ENCODE measurements around the gene FGD5.

FGD5 gene

DNA sequence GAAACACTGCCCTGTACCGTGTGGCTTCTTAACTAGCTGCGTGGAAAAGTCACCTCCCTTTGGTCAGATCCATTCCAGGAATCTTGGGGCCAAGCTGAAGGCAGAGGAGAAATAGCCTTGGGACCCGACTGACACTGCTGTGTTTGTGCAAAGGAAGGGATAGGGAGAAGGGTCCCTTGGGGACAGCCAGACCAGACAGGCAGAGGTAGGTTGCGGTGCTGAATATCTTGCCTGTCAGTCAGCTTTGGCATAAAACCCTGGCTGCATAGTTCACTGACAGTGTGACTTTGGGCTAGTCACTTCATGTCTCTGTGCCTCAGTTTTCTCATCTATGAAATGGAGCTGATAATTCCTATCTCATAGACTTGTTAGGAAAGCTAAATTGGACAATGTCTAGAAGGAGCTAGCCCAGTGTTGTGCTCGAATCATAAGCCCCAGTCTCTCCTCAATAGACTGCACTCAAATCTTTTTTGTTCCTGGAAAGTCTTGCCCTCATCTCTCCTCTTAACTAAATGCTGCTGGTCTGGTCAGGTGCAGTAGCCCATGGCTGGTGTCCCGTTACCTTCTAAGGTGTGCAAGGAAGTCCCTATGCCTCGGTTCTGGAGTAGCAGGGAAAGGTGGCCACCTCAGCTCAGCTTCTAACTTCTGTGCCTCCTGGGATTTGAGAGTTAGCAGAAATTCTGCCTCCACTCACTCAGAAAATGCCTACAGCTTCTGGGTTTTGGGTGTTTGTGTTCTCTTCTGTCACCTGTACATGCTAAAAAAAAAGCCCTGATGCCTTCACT lies 25.8 kb downstream of the FGD5 start:
- in situ Hi-C loops (cut with MboI; ENCODE audit: low pct_unique_long_range_greater_than_20kb, low sequenced_read_pairs) = no loop called here
- DNase-seq = no peak

DNA sequence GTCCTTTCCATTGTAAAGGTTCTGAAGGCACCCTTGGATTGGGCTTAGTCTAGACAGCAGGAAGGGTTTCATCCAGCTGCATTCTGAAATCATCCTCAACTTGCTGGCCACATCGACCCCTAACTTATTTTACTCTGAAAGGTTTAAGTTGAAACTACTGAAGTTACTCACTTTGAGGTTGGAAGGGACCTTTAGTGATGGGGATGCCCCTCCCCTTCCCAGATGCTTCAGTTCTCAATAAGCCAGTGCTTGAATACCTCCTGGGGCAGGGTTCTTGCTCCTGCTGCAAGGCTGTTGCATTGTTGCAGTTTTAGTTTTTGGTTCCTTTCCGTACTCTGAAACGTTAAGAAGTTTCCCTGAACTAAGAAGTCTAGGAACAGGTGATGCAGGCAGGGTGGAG lies 26.4 kb downstream of the FGD5 start:
- in situ Hi-C loops (cut with MboI; ENCODE audit: low pct_unique_long_range_greater_than_20kb, low sequenced_read_pairs) = no loop called here
- no peak for DNase-seq

DNA sequence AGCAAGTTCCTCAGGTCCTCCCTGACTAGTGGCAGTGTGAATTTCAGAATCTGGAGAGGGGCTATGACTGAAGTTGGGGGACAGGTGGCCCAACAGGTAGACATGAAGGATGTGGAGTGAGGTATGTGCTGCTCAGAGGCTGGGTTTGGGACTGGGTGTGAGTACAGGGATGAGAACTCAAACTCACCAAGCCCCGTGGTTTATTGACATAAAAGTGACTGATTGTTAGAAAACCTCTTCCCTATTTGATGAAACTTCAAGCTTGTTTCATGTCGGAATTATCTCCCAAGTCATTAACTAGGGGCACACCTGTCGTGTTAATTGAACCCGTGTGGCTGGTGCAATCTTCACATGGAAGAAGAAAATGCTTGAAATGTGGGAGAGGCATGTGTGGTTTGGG lies 27.1 kb downstream of the FGD5 start:
- in situ Hi-C loops (cut with MboI; ENCODE audit: low pct_unique_long_range_greater_than_20kb, low sequenced_read_pairs) = no loop called here
- DNase-seq = no peak

DNA sequence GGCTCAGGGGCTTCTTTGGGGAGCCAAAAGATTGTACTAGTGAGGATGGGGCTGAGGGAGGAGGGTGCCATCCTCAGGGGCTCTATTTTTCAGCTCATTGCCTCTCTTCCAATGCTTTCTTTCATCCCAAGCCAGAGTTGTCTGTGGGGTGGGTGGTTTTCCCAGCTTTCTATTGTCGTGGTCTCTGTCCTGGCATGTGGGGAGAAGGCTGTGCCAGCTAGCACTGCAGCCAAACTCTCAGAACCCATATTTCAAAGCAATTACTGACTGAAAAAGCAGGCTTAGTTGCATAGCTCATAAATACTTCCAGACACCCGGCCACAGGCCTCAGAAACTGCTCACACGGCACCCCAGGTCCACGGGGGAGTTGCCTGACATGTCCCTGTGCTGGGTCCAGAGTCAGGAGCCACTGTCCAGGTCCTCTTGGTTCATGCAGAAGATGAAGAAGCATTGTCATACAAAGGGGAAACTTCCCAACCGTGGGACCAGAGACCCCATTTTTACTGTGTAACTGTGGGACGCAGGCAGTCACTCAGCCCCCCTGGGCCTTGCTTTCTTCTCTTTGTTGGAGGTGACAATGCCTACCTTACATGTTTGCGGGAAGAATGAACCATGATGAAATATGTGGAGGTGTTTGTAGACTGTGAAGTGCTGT lies 27.6 kb downstream of the FGD5 start:
- no peak for DNase-seq
- in situ Hi-C loops (cut with MboI; ENCODE audit: low pct_unique_long_range_greater_than_20kb, low sequenced_read_pairs) = no loop called here

DNA sequence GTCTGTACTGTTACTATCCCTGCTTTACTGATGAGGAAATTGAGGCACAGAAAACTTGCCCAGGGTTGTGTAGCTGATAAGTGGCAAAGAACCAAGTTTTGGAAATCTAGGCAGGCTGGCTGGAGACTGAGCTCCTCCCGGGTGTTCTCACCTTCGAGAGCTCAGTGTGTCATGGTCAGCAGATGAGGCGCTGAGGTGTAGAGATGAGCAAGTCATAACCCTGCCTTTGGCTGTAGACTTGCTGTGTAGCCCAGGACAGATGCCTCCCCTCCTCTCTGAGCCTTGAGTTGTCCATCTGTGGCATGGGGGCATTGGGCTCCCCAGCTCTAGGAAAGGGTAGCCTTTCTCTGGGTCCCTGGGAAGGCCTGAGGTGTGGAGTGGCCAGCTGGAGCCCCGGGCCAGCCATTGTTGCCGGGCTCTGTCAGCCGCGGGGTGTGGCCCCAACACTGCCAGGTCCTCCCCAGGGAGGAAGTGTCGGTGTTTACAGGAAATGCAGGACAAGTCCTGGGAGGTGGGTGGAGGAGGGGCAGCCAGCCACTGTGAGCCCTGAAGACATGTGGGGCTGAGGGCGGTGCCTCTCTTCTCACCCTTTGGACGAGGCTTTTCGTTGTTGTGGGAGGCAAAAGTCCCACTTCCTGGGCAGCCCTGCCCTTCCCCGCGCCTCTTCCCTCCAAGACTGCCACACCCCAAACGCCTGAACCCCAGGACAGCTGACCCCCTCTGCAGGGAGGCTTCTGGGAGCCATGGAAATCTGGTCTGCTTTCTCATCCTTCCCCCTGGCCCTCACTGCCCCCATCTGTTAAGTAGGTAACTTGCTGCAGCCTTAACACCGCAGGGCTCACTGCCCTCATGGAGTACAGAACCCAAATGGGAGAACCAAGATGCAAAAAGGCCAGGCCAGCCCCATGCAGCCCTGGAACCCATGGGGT lies 29.1 kb downstream of the FGD5 start:
- DNase-seq = no peak
- in situ Hi-C loops (cut with MboI; ENCODE audit: low pct_unique_long_range_greater_than_20kb, low sequenced_read_pairs) = no loop called here

DNA sequence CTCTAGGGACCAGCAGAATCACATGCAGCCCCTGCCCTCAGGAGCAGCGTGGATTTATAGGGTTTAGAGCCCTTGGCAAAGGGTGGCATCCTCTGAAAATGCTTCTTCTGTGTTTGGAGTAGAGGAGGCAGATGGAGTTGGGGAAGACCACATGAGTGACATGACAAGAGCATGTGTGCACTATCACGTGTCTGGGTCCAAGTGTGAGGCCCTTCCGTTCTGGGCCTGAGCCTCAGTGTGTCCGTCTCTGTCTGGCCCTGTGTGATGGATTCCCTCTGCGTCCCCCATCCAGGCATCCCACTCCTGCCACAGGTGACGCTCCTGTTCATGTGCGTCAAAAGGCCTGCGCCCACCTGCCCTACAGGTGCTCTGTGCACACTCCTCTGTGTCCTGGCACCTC lies 30.1 kb downstream of the FGD5 start:
- no peak for DNase-seq
- in situ Hi-C loops (cut with MboI; ENCODE audit: low pct_unique_long_range_greater_than_20kb, low sequenced_read_pairs) = no loop called here

DNA sequence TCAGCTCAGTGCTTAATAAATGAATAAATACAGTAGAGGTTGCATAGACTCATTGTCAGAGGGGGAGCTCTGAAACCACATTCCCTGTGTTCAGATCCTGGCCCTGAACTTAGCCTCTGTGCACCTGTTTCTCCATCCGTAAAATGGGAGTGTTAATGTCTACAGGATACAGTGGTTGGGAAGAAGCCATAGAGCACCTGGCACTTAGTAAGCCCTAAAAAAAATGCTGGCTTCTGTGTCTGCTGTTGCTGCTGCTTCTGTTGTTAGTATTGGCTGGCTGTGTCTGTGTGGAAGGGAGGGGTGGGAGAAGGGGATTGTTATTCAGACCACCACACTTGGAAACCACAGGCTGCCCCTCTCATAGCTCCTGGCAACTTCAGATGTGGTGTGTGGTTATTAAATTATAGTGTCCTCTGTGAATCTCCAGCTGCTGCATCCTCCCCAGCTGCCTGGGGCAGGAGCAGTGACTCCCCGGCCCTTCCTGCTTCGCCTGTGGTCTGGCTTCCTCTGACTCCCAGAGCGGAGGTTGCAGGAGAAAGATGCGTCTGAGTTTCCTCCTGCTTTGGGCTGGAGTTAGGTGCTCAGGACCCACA lies 31.0 kb downstream of the FGD5 start:
- in situ Hi-C loops (cut with MboI; ENCODE audit: low pct_unique_long_range_greater_than_20kb, low sequenced_read_pairs) = no loop called here
- DNase-seq = no peak

DNA sequence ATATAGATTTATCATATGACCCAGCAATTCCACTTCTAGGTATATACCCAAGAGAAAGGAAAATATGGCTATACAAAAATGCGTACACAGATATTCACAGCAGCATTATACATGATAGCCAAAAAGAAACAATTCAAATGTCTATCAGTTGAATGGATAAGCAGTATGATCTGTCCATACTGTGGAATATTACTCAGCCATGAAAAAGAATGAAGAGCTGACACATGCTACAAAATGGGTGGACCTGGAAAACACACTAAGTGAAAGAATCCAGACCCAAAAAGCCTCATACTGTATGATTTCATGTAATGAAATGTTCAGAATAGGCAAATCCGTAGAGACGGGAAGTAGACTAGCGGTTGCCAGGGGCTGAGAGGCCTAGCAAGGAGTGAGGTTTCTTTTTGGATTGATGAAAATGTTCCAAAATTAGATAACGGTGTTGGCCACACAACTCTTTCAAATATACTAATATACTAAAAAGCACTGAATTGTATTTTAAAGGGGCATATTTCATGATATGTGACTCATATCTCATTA lies 33.4 kb downstream of the FGD5 start:
- in situ Hi-C loops (cut with MboI; ENCODE audit: low pct_unique_long_range_greater_than_20kb, low sequenced_read_pairs) = no loop called here
- no peak for DNase-seq

DNA sequence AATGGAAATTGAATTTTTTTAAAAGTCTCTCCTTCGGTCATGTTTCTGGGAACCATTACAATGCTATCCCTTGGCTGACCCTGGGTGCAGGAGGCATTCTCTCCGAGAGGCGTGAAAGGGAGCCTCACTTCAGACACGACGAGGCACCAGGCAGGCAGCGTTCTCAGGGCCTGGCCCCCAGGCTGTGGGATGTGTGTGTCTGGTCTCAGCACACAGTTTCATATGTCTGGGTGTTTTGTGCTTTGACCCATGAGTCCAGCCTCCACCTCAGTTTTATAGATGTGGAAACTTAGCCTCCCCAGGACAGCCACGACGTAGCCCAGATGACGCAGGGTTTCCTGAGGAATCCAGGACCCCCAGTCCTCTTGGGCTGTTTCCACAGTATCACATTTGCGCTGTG lies 34.0 kb downstream of the FGD5 start:
- in situ Hi-C loops (cut with MboI; ENCODE audit: low pct_unique_long_range_greater_than_20kb, low sequenced_read_pairs) = no loop called here
- DNase-seq = no peak

DNA sequence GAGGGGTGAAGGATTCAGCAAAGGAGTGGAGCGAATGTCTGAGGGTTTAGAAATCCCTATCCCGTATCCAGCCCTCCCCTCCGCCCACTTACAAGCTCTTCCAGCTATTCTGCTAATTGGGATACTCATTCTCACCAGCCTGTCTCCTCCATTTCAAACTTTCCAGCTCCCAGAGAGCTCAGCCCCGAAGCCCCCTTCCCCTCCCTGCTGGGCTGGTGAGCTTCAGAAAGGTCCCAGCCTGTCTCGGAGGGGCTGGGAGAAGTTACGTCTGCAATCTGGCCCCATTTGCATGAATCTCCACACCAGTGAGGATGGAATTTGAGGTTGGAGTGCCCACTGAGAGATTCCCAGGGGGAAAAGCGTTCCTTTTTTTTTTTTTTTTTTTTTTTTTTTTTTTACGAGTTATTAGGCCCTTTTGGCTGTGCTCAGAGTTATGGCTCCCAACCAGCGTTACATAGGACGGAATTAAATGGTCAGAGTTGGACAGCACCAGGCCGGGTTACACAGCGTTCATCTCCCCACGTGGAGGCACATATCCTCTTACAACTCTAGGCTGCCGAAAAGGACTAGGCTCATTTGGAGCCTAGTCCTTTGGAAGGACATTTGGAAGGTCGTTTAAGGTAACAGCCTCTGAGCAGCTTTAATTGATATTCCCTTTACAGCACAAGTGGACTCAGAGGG lies 34.6 kb downstream of the FGD5 start:
- DNase-seq = no peak
- in situ Hi-C loops (cut with MboI; ENCODE audit: low pct_unique_long_range_greater_than_20kb, low sequenced_read_pairs) = no loop called here

DNA sequence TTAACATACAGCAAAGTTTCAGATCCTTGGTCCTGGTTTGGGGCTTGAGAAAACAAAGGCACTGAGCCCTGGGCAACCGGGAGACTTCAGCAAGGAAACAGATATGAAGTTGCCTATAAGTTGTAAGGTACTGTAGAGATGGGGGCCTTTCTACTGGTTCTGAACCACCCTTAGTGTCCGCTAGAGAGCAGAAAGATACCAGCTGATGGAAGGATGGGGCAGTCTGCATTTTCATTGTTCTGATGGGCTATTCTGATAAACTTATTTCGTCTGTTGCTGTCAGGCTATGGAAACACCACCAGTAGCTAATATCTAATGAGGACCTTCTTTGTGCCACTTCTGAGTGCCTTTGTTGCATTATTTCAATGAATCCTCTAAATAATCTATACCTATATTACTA lies 38.7 kb downstream of the FGD5 start:
- in situ Hi-C loops (cut with MboI; ENCODE audit: low pct_unique_long_range_greater_than_20kb, low sequenced_read_pairs) = no loop called here
- no peak for DNase-seq

DNA sequence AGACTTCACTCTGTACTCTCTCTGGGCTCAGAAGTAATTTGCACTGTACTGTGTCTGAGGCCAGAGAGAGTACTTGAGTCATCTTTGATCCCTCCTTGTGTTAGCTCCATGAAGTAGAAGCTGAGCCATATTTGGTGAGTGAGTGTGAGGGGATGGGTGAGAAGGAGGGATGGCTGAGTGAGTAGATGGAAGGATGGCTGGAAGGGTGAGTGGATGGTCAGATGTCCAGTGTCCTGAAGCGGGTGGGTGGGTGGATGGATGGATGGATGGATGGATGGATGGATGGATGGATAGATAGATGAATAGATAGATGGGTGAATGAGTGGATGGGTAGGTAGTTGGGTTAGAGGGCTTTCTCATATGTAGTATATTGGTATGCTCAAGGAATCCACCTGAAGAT lies 39.3 kb downstream of the FGD5 start:
- in situ Hi-C loops (cut with MboI; ENCODE audit: low pct_unique_long_range_greater_than_20kb, low sequenced_read_pairs) = no loop called here
- no peak for DNase-seq

DNA sequence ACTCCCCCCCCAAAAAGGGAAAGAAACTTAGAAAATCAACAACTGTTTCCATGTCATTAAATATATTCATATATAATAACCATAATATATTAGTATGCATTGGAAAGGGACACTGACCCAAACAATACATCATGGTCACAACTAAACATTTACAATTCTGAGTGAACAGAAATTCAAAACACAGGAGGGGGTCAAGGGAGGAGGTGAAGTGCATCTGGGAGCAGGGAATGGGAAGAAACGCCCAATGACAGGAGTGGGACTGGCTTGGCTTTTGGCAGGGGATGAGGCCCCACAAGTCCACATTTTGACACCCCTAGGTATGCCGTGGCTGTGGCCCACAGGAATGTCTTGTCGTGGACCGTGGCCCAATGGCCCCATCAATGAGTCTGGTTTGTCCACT lies 41.1 kb downstream of the FGD5 start:
- in situ Hi-C loops (cut with MboI; ENCODE audit: low pct_unique_long_range_greater_than_20kb, low sequenced_read_pairs) = no loop called here
- no peak for DNase-seq

DNA sequence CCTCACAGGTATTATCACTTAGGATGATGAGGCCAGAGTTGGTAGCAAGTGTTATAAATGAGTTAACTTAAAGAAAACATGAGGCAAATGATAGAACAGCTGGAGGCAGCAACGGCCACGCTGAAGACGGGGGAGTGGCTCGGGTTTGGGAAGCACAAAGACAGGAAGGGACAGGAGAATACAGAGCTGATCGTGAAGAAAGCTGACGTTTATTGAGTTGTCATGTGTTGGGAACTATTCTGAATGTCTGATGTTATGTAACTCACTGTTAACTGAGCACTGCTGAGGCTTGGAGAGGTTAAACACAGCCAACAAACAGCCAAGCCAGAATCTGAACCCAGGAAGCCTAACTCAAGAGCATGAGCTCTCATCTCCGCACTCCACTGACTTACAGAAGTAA lies 42.3 kb downstream of the FGD5 start:
- DNase-seq = no peak
- in situ Hi-C loops (cut with MboI; ENCODE audit: low pct_unique_long_range_greater_than_20kb, low sequenced_read_pairs) = no loop called here

DNA sequence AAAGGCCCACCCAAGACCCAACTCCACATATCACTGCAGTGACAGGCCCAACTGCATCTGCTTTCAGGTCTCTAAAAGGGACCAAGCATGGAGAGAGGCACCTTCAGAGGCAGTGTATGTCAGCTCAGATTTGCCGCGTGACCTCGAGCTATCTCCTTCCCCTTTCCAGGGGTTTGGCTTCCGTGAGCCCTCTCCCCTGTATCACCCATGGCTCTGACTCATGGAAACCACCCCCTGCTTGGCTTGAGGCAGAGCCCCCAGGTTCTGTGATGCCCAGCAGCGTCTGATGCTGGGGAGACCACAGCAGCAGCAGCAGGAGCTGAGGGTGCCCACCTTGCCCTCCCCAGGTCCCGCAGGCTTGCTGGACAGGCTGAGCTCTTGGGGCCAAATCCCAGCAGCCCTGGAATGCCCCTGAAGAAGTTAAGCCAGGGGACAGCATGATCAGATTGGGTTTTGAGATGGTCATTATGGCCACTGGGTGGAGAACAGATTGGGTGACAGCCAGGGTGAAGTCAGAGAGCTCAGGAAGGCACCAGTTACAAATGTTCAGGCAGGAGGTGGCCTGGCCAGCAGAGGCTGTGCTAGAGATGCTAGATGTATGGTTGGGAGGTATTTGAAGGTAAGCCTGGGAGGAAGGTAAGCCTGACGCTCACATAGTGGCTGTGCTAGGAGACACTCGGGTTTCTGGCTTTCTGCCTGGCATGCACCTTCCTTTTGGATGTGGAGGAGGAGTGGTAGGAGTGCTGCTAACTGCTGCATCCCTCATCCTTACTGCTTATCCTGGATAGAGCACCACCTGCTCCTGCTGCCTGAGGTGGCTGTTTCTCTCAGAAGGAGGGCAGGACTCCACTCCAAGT lies 42.9 kb downstream of the FGD5 start:
- no peak for DNase-seq
- in situ Hi-C loops (cut with MboI; ENCODE audit: low pct_unique_long_range_greater_than_20kb, low sequenced_read_pairs) = no loop called here

DNA sequence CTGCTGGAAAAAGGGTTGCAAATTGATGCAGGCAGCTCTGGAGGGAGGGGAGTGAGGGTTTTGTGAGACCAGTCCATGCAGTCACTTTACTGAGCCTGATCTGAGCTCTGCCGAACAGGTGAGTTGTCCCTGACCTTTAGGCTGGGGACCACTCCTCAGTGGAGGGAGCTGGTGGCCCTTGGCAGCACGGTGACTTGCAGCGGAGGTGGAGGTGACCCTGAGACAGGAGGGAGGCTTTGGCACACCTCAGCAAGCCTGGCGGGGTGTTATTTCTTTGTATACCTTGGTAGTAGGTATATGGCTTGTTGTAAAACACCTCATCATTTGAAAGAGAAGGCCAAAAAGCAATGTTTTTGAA lies 43.5 kb downstream of the FGD5 start:
- DNase-seq = no peak
- in situ Hi-C loops (cut with MboI; ENCODE audit: low pct_unique_long_range_greater_than_20kb, low sequenced_read_pairs) = no loop called here

DNA sequence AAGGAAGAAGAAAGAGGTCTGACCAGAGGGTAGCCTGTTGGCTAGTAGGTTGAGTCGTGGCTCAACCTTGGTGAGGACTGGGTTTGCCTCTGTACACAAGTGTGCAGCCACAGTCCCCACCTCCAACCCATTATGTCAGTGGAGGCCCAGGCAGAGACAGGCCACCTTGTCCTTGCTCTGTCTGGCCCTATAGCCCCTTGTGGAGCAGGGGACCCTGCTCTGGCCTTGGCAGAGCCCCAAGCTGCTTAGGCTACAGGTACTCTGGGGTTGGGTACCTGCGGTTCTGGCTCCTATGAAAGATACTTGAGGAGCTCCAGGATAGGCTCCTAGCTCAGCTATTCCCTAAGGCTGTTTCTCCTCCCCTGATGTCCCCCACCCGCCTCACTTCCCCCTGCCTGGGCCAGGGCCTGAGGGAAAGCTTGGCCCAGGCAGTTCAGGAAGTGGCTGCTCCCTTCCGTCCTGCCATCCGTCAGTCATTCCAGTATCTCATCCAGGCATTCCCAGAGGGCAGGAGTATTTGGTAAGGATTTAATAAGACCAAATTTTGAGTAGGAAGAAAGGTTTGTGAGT lies 44.0 kb downstream of the FGD5 start:
- in situ Hi-C loops (cut with MboI; ENCODE audit: low pct_unique_long_range_greater_than_20kb, low sequenced_read_pairs) = no loop called here

More for the DNA sequence above, 44.0 kb downstream of the FGD5 start:
- no peak for DNase-seq

Measured in KBM-7 (cell line).